Nephron (organoid): ENCODE data around the gene CEP41.

Experiments used
- H3K27ac Mint-ChIP-seq, 3 experiments: 2 replicates each; pipeline ENCODE4 v1.8.0; 2020; ENCODE audit warnings: mixed read lengths in 3 of 3, mild to moderate bottlenecking in 2 of 3, moderate library complexity in 1 of 3
- H3K27me3 Mint-ChIP-seq: 2 replicates; pipeline ENCODE4 v1.8.0; 2021; ENCODE audit warnings: low read depth, mild to moderate bottlenecking, moderate library complexity, mixed read lengths
- H3K36me3 Mint-ChIP-seq: 2 replicates; pipeline ENCODE4 v1.8.0; 2020; ENCODE audit warnings: low read depth, mixed read lengths
- H3K4me1 Mint-ChIP-seq: 2 replicates; pipeline ENCODE4 v1.8.0; 2020; ENCODE audit warnings: mixed read lengths
- H3K4me3 Mint-ChIP-seq, 3 experiments: 2 replicates each; pipeline ENCODE4 v1.8.0; 2020; ENCODE audit warnings: mild to moderate bottlenecking in 3 of 3, mixed read lengths in 3 of 3, moderate library complexity in 2 of 3
- H3K9me3 Mint-ChIP-seq: 2 replicates; pipeline ENCODE4 v1.8.0; 2020; ENCODE audit warnings: mixed read lengths
- CTCF ChIP-seq, 3 experiments: fragments of 200-600 bp; sonication (generic); IDR thresholded peaks; one replicate each; pipeline ENCODE4 v1.5.0; 2021; ENCODE audit warnings: antibody characterized with exemption in 3 of 3; ENCODE audit not compliant: unreplicated experiment in 3 of 3

Gene CEP41

GRCh38 chr7:130345136-130345535 lies 95.7 kb downstream of the CEP41 start:
- peak overlapping the region; percentile 92 to 97 (median 92) for H3K27ac Mint-ChIP-seq
- H3K4me1 Mint-ChIP-seq = peaks cover 45% of the 10 kb centered on the region
- no peak for TF ChIP-seq CTCF (IDR thresholded peaks at IDR 0.05; ENCODE audit: unreplicated experiment in 3 of 3)
- H3K27me3 Mint-ChIP-seq = no peaks in the 10 kb centered on the region
- peak overlapping the region in 2 of 3 experiments; percentile 19 to 23 for H3K4me3 Mint-ChIP-seq
- H3K9me3 Mint-ChIP-seq = peaks cover 3% of the 10 kb centered on the region
- no peaks in the 10 kb centered on the region for H3K36me3 Mint-ChIP-seq

GRCh38 chr7:130344271-130344866 lies 96.4 kb downstream of the CEP41 start, which contains the start of gene CPA5:
Gene CPA5, plus strand, starts transcription at chr7:130344816. Its CDS starts 1,670 bp downstream, at chr7:130346486.
- H3K27me3 Mint-ChIP-seq = no peaks in the 10 kb centered on the region
- H3K4me1 Mint-ChIP-seq = peaks cover 39% of the 10 kb centered on the region
- H3K4me3 Mint-ChIP-seq = peak within 1 kb of the TSS in 2 of 3 experiments; percentile 19 to 23
- peaks cover 3% of the 10 kb centered on the region for H3K9me3 Mint-ChIP-seq
- H3K36me3 Mint-ChIP-seq = no peaks in the 10 kb centered on the region
- peak within 1 kb of the TSS; percentile 92 to 97 (median 92) for H3K27ac Mint-ChIP-seq
- TF ChIP-seq CTCF (IDR thresholded peaks at IDR 0.05; ENCODE audit: unreplicated experiment in 3 of 3) = no peak
